Thyroid gland (tissue), 4 donors: ENCODE results near the gene FRS3. TPM values are rescaled to one million over a fixed set of nuclear protein-coding genes. Genes with fewer than 3 reads are reported as not detected.

ENCODE experiments used
- DNase-seq, 2 donors: peaks; one replicate each; pipeline ENCODE4 v3.0.0-alpha.2; 2019
- H3K27ac ChIP-seq, 3 donors: fragments of 200-600 bp; sonication (generic); 1 replicate in 2 of 3; 2 replicates in 1 of 3; pipeline ENCODE4 v1.5.1; 2016 to 2019; ENCODE audit warnings: mild to moderate bottlenecking in 1 of 3, moderate library complexity in 1 of 3
- H3K27me3 ChIP-seq: fragments of 200-600 bp; sonication (generic); one replicate; pipeline ENCODE4 v1.5.1; 2019
- H3K36me3 ChIP-seq, 2 donors: fragments of 200-600 bp; sonication (generic); one replicate each; pipeline ENCODE4 v1.5.1; 2016 to 2019
- H3K4me1 ChIP-seq, 2 donors: fragments of 200-600 bp; sonication (generic); one replicate each; pipeline ENCODE4 v1.5.1; 2017 to 2019
- H3K4me3 ChIP-seq, 3 donors: fragments of 200-600 bp; sonication (generic); replicated peaks in 1 of 3; 1 replicate in 2 of 3; 2 replicates in 1 of 3; pipeline ENCODE4 v1.5.1; 2016; ENCODE audit warnings: mild to moderate bottlenecking in 1 of 3
- H3K9me3 ChIP-seq: fragments of 200-600 bp; sonication (generic); one replicate; pipeline ENCODE4 v1.5.1; 2017
- CTCF ChIP-seq, 6 experiments: fragments of 200-600 bp in 3 of 6; fragments of 450-650 bp in 3 of 6; sonication (generic) in 3 of 6; IDR thresholded peaks; one replicate each; pipeline ENCODE4 v1.5.1; 2016 to 2019; ENCODE audit warnings: antibody characterized with exemption in 6 of 6, mild to moderate bottlenecking in 2 of 6, inconsistent platforms in 1 of 6, moderate library complexity in 1 of 6
- POLR2A ChIP-seq, 2 donors: fragments of 450-650 bp; IDR thresholded peaks; one replicate each; pipeline ENCODE4 v1.6.1; 2017; ENCODE audit warnings: antibody characterized with exemption in 2 of 2, mild to moderate bottlenecking in 2 of 2, moderate library complexity in 1 of 2
- WGBS, 2 donors: methylation state at CpG; one replicate each; pipeline ENCODE4 v1.1.5; 2017; 5-methylcytosine and 5-hydroxymethylcytosine counted together
- intact Hi-C: fragments of 100-400 bp; cut with DNase I; formaldehyde crosslinking; loops from one replicate; pipeline ENCODE4 v1.15.1; 2023
- total RNA-seq, 4 donors: library from RNA; depleted of rRNA; stranded (reverse); fragments of >200 nt; gene quantifications; one replicate each; pipeline ENCODE4 v1.2.3, GENCODE V29; 2016

The FRS3 gene
- total RNA-seq, 4 donors from 2014 or later = 4.0 to 6.7 (median 5.8) TPM

GRCh38 chr6:41799559-41799911 lies 19.8 kb upstream of the FRS3 start:
- H3K9me3 ChIP-seq = no peaks in the 10 kb centered on the region
- no peak overlapping the region for H3K4me3 ChIP-seq
- no peaks in the 10 kb centered on the region for H3K4me1 ChIP-seq
- WGBS, 2 donors = 78 to 100% methylated on average over 2 of the region's 2 CpGs
- H3K27ac ChIP-seq = no peak overlapping the region
- no peak for DNase-seq
- no peak for TF ChIP-seq CTCF (IDR thresholded peaks at IDR 0.05)
- TF ChIP-seq POLR2A (IDR thresholded peaks at IDR 0.05) = no peak
- peaks cover 9 to 26% of the 10 kb centered on the region in 2 donors for H3K36me3 ChIP-seq
- intact Hi-C loops = no loop called here
- no peaks in the 10 kb centered on the region for H3K27me3 ChIP-seq

- WGBS, 2 donors = 97 to 98% methylated on average over 7 of the region's 7 CpGs
- H3K27me3 ChIP-seq = no peaks in the 10 kb centered on the region
- DNase-seq = no peak
- no peaks in the 10 kb centered on the region for H3K4me1 ChIP-seq
- peaks cover 9 to 26% of the 10 kb centered on the region in 2 donors for H3K36me3 ChIP-seq
- intact Hi-C loops = no loop called here
- H3K27ac ChIP-seq = no peak overlapping the region
- no peaks in the 10 kb centered on the region for H3K9me3 ChIP-seq
- no peak for TF ChIP-seq POLR2A (IDR thresholded peaks at IDR 0.05)
- no peak for TF ChIP-seq CTCF (IDR thresholded peaks at IDR 0.05)
- H3K4me3 ChIP-seq = no peak overlapping the region
Observed at GRCh38 chr6:41798901-41799558, 19.3 kb upstream of the FRS3 start.

GRCh38 chr6:41796474-41796873 lies 16.8 kb upstream of the FRS3 start:
- WGBS, 2 donors = 86 to 89% methylated on average over 2 of the region's 2 CpGs
- intact Hi-C loops = no loop called here
- Histone ChIP-seq H3K27me3 (no peaks in the 10 kb centered on the region), H3K4me1 (no peaks in the 10 kb centered on the region), H3K36me3 (peaks cover 15 to 29% of the 10 kb centered on the region in 2 donors), H3K4me3 (no peak overlapping the region), H3K9me3 (no peaks in the 10 kb centered on the region), H3K27ac (no peak overlapping the region)
- no peak for TF ChIP-seq CTCF (IDR thresholded peaks at IDR 0.05)
- no peak for TF ChIP-seq POLR2A (IDR thresholded peaks at IDR 0.05)
- DNase-seq = no peak

GRCh38 chr6:41791984-41792383 lies 12.3 kb upstream of the FRS3 start:
- no peaks in the 10 kb centered on the region for H3K9me3 ChIP-seq
- H3K27ac ChIP-seq = no peak overlapping the region
- TF ChIP-seq POLR2A (IDR thresholded peaks at IDR 0.05) (no peak), CTCF (IDR thresholded peaks at IDR 0.05) (no peak)
- no peak overlapping the region for H3K4me3 ChIP-seq
- intact Hi-C loops = no loop called here
- no peaks in the 10 kb centered on the region for H3K27me3 ChIP-seq
- 84 to 87% methylated on average over 4 of the region's 4 CpGs for WGBS, 2 donors
- peaks cover 0 to 8% of the 10 kb centered on the region in 2 donors for H3K4me1 ChIP-seq
- peaks cover 21 to 29% of the 10 kb centered on the region in 2 donors for H3K36me3 ChIP-seq
- DNase-seq = no peak

GRCh38 chr6:41791305-41791704 lies 11.6 kb upstream of the FRS3 start:
- no peaks in the 10 kb centered on the region for H3K9me3 ChIP-seq
- TF ChIP-seq POLR2A (IDR thresholded peaks at IDR 0.05) = no peak
- no peak for TF ChIP-seq CTCF (IDR thresholded peaks at IDR 0.05)
- H3K4me3 ChIP-seq = no peak overlapping the region
- peaks cover under 1 to 8% of the 10 kb centered on the region in 2 donors for H3K4me1 ChIP-seq
- no peak for DNase-seq
- WGBS, 2 donors = 88 to 89% methylated on average over 1 of the region's 1 CpG
- no peak overlapping the region for H3K27ac ChIP-seq
- H3K27me3 ChIP-seq = no peaks in the 10 kb centered on the region
- peaks cover 21 to 29% of the 10 kb centered on the region in 2 donors for H3K36me3 ChIP-seq
- intact Hi-C loops = no loop called here
